ENCODE results near the gene MAP1A. TPM values are rescaled to one million over a fixed set of nuclear protein-coding genes. Genes with fewer than 3 reads are reported as not detected.

Gene MAP1A
- total RNA-seq, 2 experiments from 2014 or later: 3.4 to 3.5 TPM

- Mint-ChIP-seq H3K27me3 (peaks cover 2% of the 10 kb centered on the region), H3K4me1 (no peaks in the 10 kb centered on the region), H3K27ac (no peak overlapping the region), H3K36me3 (no peaks in the 10 kb centered on the region), H3K4me3 (no peak overlapping the region), H3K9me3 (no peaks in the 10 kb centered on the region)
- POLR2A ChIA-PET: no interaction called here
- ATAC-seq (ENCODE audit: low read depth): no peak
- no peak for DNase-seq
Measured at GRCh38 chr15:43498990-43499389, 18.4 kb upstream of the MAP1A start.

GRCh38 chr15:43499635-43500034 lies 17.8 kb upstream of the MAP1A start:
- ATAC-seq (ENCODE audit: low read depth): no peak
- DNase-seq: no peak
- Mint-ChIP-seq H3K27ac (no peak overlapping the region), H3K4me1 (no peaks in the 10 kb centered on the region), H3K27me3 (peaks cover 2% of the 10 kb centered on the region), H3K36me3 (no peaks in the 10 kb centered on the region), H3K9me3 (no peaks in the 10 kb centered on the region), H3K4me3 (no peak overlapping the region)
- POLR2A ChIA-PET: no interaction called here

GRCh38 chr15:43505738-43506137 lies 11.7 kb upstream of the MAP1A start:
- H3K27ac Mint-ChIP-seq: no peak overlapping the region
- no peaks in the 10 kb centered on the region for H3K9me3 Mint-ChIP-seq
- peaks cover 2% of the 10 kb centered on the region for H3K36me3 Mint-ChIP-seq
- H3K4me1 Mint-ChIP-seq: peaks cover 10% of the 10 kb centered on the region
- POLR2A ChIA-PET: no interaction called here
- DNase-seq: no peak
- no peaks in the 10 kb centered on the region for H3K27me3 Mint-ChIP-seq
- no peak for ATAC-seq (ENCODE audit: low read depth)
- no peak overlapping the region for H3K4me3 Mint-ChIP-seq

- Mint-ChIP-seq H3K27ac (no peak overlapping the region), H3K4me1 (peaks cover 26% of the 10 kb centered on the region), H3K27me3 (no peaks in the 10 kb centered on the region), H3K9me3 (no peaks in the 10 kb centered on the region), H3K4me3 (no peak overlapping the region), H3K36me3 (peaks cover 2% of the 10 kb centered on the region)
- no peak for DNase-seq
- POLR2A ChIA-PET: no interaction called here
- ATAC-seq (ENCODE audit: low read depth): no peak
Measured at GRCh38 chr15:43508421-43508820, 9.0 kb upstream of the MAP1A start.

- no peak for ATAC-seq (ENCODE audit: low read depth)
- H3K9me3 Mint-ChIP-seq: no peaks in the 10 kb centered on the region
- peak overlapping the region; percentile 87 for H3K4me3 Mint-ChIP-seq
- DNase-seq: no peak
- no peaks in the 10 kb centered on the region for H3K27me3 Mint-ChIP-seq
- peaks cover 2% of the 10 kb centered on the region for H3K36me3 Mint-ChIP-seq
- H3K4me1 Mint-ChIP-seq: peaks cover 32% of the 10 kb centered on the region
- POLR2A ChIA-PET: no interaction called here
- H3K27ac Mint-ChIP-seq: peak overlapping the region; percentile 36
Measured at GRCh38 chr15:43508991-43509659, 8.3 kb upstream of the MAP1A start.

- ATAC-seq (ENCODE audit: low read depth): no peak
- no peaks in the 10 kb centered on the region for H3K9me3 Mint-ChIP-seq
- H3K27me3 Mint-ChIP-seq: no peaks in the 10 kb centered on the region
- H3K27ac Mint-ChIP-seq: peak overlapping the region; percentile 90
- peak overlapping the region; percentile 87 for H3K4me3 Mint-ChIP-seq
- H3K36me3 Mint-ChIP-seq: peaks cover 2% of the 10 kb centered on the region
- POLR2A ChIA-PET: interaction anchor here (0.6 to 2.3 kb wide), 7 partner anchors 9 to 1236 kb away, joined by 3 to 25 read pairs (median 4); partner anchors contain the start of genes CCNDBP1, ELL3, GANC and TMEM87A
- H3K4me1 Mint-ChIP-seq: peaks cover 38% of the 10 kb centered on the region
- no peak for DNase-seq
Measured at GRCh38 chr15:43509660-43510199, 7.7 kb upstream of the MAP1A start.

GRCh38 chr15:43510200-43511011 lies 7.0 kb upstream of the MAP1A start:
- H3K27ac Mint-ChIP-seq: peak overlapping the region; percentile 90
- H3K4me3 Mint-ChIP-seq: peak overlapping the region; percentile 87
- peaks cover 39% of the 10 kb centered on the region for H3K4me1 Mint-ChIP-seq
- POLR2A ChIA-PET: interaction anchor here (0.5 to 2.3 kb wide), 17 partner anchors 10 to 1327 kb away, joined by 3 to 25 read pairs (median 4); partner anchors contain the start of genes CCNDBP1, ELL3, GANC and PDIA3
- peaks cover 2% of the 10 kb centered on the region for H3K36me3 Mint-ChIP-seq
- no peaks in the 10 kb centered on the region for H3K9me3 Mint-ChIP-seq
- peak; percentile 98 for DNase-seq
- H3K27me3 Mint-ChIP-seq: no peaks in the 10 kb centered on the region
- ATAC-seq (ENCODE audit: low read depth): peak; percentile 92

GRCh38 chr15:43511012-43511885 lies 6.2 kb upstream of the MAP1A start:
- DNase-seq (peak; percentile 41), ATAC-seq (ENCODE audit: low read depth) (no peak)
- Mint-ChIP-seq H3K4me1 (peaks cover 47% of the 10 kb centered on the region), H3K36me3 (peaks cover 2% of the 10 kb centered on the region), H3K27ac (peak overlapping the region; percentile 72), H3K9me3 (no peaks in the 10 kb centered on the region), H3K27me3 (peaks cover 3% of the 10 kb centered on the region), H3K4me3 (peak overlapping the region; percentile 87)
- POLR2A ChIA-PET: interaction anchor here (0.5 to 2.3 kb wide), 17 partner anchors 11 to 1328 kb away, joined by 3 to 25 read pairs (median 3); partner anchors contain the start of genes CCNDBP1, ELL3, GANC and PDIA3

- POLR2A ChIA-PET: interaction anchor here (1.1 to 1.5 kb wide), 2 partner anchors 20 to 72 kb away, joined by 4 read pairs; partner anchors contain the start of gene TP53BP1
- Mint-ChIP-seq H3K9me3 (no peaks in the 10 kb centered on the region), H3K4me1 (peaks cover 59% of the 10 kb centered on the region), H3K36me3 (peaks cover 2% of the 10 kb centered on the region), H3K27me3 (peaks cover 17% of the 10 kb centered on the region), H3K4me3 (peak overlapping the region; percentile 64), H3K27ac (peak overlapping the region; percentile 65)
- ATAC-seq (ENCODE audit: low read depth) (no peak), DNase-seq (no peak)
Measured at GRCh38 chr15:43513550-43513949, 3.9 kb upstream of the MAP1A start.

GRCh38 chr15:43514241-43515057 lies 3.0 kb upstream of the MAP1A start:
- DNase-seq (peak; percentile 49), ATAC-seq (ENCODE audit: low read depth) (no peak)
- Mint-ChIP-seq H3K4me1 (peaks cover 59% of the 10 kb centered on the region), H3K27ac (peak overlapping the region; percentile 65), H3K4me3 (peak overlapping the region; percentile 64), H3K36me3 (no peaks in the 10 kb centered on the region), H3K9me3 (no peaks in the 10 kb centered on the region), H3K27me3 (peaks cover 21% of the 10 kb centered on the region)
- POLR2A ChIA-PET: interaction anchor here (1.1 to 1.5 kb wide), 2 partner anchors 21 to 73 kb away, joined by 4 read pairs; partner anchors contain the start of gene TP53BP1

GRCh38 chr15:43515741-43516140 lies 1.7 kb upstream of the MAP1A start:
- H3K4me3 Mint-ChIP-seq: no peak overlapping the region
- peaks cover 24% of the 10 kb centered on the region for H3K27me3 Mint-ChIP-seq
- POLR2A ChIA-PET: no interaction called here
- H3K4me1 Mint-ChIP-seq: peaks cover 51% of the 10 kb centered on the region
- no peaks in the 10 kb centered on the region for H3K36me3 Mint-ChIP-seq
- no peaks in the 10 kb centered on the region for H3K9me3 Mint-ChIP-seq
- ATAC-seq (ENCODE audit: low read depth) (no peak), DNase-seq (no peak)
- H3K27ac Mint-ChIP-seq: no peak overlapping the region

GRCh38 chr15:43516185-43516584 lies 1.2 kb upstream of the MAP1A start:
- no peak for DNase-seq
- H3K27me3 Mint-ChIP-seq: peaks cover 24% of the 10 kb centered on the region
- no peaks in the 10 kb centered on the region for H3K9me3 Mint-ChIP-seq
- no peak for ATAC-seq (ENCODE audit: low read depth)
- H3K36me3 Mint-ChIP-seq: no peaks in the 10 kb centered on the region
- POLR2A ChIA-PET: no interaction called here
- no peak overlapping the region for H3K4me3 Mint-ChIP-seq
- peaks cover 50% of the 10 kb centered on the region for H3K4me1 Mint-ChIP-seq
- H3K27ac Mint-ChIP-seq: peak overlapping the region; percentile 49
